Spinal cord (tissue), 10 donors: ENCODE results near the gene UBXN7. TPM values are rescaled to one million over a fixed set of nuclear protein-coding genes. Genes with fewer than 3 reads are reported as not detected.
"Not testable (repeated sequence)": the region's sequence is repeated elsewhere in the genome, so short reads cannot be mapped to it uniquely, and the experiment has no call there.

Experiments used
- DNase-seq, 6 donors: peaks; one replicate each; pipeline versions ENCODE4 v3.0.0 to v3.0.0-alpha.2; 2013 to 2015; ENCODE audit warnings: low spot score in 6 of 6, low read depth in 4 of 6
- H3K27ac ChIP-seq: one replicate; pipeline ENCODE4 v1.5.1; 2013; ENCODE audit warnings: low read depth, low read length, control low read depth
- H3K27me3 ChIP-seq: one replicate; pipeline ENCODE4 v1.6.1; 2013; ENCODE audit warnings: low read length; ENCODE audit not compliant: control insufficient read depth, insufficient read depth
- H3K36me3 ChIP-seq: one replicate; pipeline ENCODE4 v1.6.1; 2013; ENCODE audit warnings: low read length; ENCODE audit not compliant: control insufficient read depth, insufficient read depth
- H3K4me1 ChIP-seq: one replicate; pipeline ENCODE4 v1.6.1; 2013; ENCODE audit warnings: low read length; ENCODE audit not compliant: control insufficient read depth, insufficient read depth
- H3K4me3 ChIP-seq: one replicate; pipeline ENCODE4 v1.5.1; 2013; ENCODE audit warnings: low read depth, low read length, control low read depth
- H3K9me3 ChIP-seq: one replicate; pipeline ENCODE4 v1.6.1; 2013; ENCODE audit warnings: low read length; ENCODE audit not compliant: control insufficient read depth, insufficient read depth
- WGBS: methylation state at CpG from one replicate; pipeline ENCODE4 v1.1.5; 2013; ENCODE audit warnings: missing lambda C conversion rate; ENCODE audit not compliant: insufficient coverage; 5-methylcytosine and 5-hydroxymethylcytosine counted together
- long read RNA-seq, 4 donors: transcript quantifications; one replicate each; lab custom pipeline, GENCODE V29; 2026
- polyA plus RNA-seq, 2 donors: library from polyadenylated mRNA; unstranded; fragments of 120-200 nt; gene quantifications; one replicate each; pipeline ENCODE4 v1.2.1, GENCODE V29; 2013; ENCODE audit not compliant: insufficient read length in 2 of 2
- total RNA-seq, 2 donors: library from RNA; depleted of rRNA in 1 of 2; stranded (reverse); fragments of 120-200 nt in 1 of 2; fragments of >200 nt in 1 of 2; gene quantifications; one replicate each; pipeline versions ENCODE4 v1.2.3 to v1.2.4, GENCODE V29; 2013 to 2014
- donor health status: healthy.

UBXN7 gene, protein sequence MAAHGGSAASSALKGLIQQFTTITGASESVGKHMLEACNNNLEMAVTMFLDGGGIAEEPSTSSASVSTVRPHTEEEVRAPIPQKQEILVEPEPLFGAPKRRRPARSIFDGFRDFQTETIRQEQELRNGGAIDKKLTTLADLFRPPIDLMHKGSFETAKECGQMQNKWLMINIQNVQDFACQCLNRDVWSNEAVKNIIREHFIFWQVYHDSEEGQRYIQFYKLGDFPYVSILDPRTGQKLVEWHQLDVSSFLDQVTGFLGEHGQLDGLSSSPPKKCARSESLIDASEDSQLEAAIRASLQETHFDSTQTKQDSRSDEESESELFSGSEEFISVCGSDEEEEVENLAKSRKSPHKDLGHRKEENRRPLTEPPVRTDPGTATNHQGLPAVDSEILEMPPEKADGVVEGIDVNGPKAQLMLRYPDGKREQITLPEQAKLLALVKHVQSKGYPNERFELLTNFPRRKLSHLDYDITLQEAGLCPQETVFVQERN
- total RNA-seq (10 to 100 TPM; 25.0 to 43.4 TPM), polyA plus RNA-seq (10 to 100 TPM; 21.8 to 28.2 TPM)
- long read RNA-seq, donor 1, full-length matches to known transcripts: 8 of 8 reads
- long read RNA-seq, donor 1, partial matches to known transcripts: 0 of 8 reads
- long read RNA-seq, donor 1, other reads (novel, unspliced or antisense): 0 of 8 reads
- long read RNA-seq, donor 2, full-length matches to known transcripts: 3 of 3 reads
- long read RNA-seq, donor 2, partial matches to known transcripts: 0 of 3 reads
- long read RNA-seq, donor 2, other reads (novel, unspliced or antisense): 0 of 3 reads
- long read RNA-seq, donor 3, full-length matches to known transcripts: 1 of 1 reads
- long read RNA-seq, donor 3, partial matches to known transcripts: 0 of 1 reads
- long read RNA-seq, donor 3, other reads (novel, unspliced or antisense): 0 of 1 reads
- long read RNA-seq, donor 4, full-length matches to known transcripts: 8 of 8 reads
- long read RNA-seq, donor 4, partial matches to known transcripts: 0 of 8 reads
- long read RNA-seq, donor 4, other reads (novel, unspliced or antisense): 0 of 8 reads

DNA sequence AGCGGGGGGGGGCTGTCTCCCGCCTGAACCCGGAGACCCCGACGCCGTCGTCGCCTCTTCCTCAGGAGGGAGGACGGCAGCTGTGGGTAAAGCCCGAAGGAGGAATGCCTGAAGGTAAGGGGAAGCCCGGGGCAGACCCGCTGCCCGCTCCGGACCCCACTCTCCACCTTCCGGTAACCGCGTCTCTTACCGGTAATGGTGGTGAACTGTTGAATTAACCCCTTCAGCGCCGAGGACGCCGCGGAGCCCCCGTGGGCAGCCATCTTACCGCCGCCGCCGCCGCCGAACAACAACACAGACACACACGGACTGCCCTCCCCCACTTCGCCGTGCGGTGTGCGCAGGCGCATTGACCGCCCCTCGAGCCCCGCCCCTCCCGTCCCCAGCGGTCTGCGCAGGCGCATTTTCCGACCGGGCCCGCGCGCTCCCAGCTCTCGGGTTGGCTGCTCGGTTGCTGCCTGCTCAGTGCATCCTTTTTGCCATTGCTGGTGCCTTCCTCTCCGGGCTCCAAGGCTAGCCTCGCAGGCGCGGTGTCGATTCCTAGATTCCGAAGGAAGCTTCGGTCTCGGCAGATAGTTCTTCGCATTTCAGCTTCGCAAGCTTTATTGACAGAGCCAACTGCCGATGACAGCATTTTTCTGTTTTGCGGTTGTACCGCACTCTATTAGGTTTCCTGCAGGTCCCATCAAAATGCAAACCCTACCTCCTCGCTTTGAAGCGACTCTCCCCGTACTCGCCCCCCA, at the start of gene UBXN7:
Gene UBXN7 (minus strand): TSS at position 291 of the 743 bp plus-strand sequence. CDS start 28 bp downstream, at position 263.
- WGBS: 0% methylated on average over 67 of the region's 67 CpGs
- no peaks in the 10 kb centered on the region for H3K9me3 ChIP-seq
- H3K27me3 ChIP-seq: no peaks in the 10 kb centered on the region
- peaks cover 11% of the 10 kb centered on the region for H3K4me1 ChIP-seq
- peak within 1 kb of the TSS; percentile 86 for H3K27ac ChIP-seq
- DNase-seq: peak; percentile 92 to 99 (median 94)
- peak within 1 kb of the TSS; percentile 99 for H3K4me3 ChIP-seq
- peaks cover 7% of the 10 kb centered on the region for H3K36me3 ChIP-seq

DNA sequence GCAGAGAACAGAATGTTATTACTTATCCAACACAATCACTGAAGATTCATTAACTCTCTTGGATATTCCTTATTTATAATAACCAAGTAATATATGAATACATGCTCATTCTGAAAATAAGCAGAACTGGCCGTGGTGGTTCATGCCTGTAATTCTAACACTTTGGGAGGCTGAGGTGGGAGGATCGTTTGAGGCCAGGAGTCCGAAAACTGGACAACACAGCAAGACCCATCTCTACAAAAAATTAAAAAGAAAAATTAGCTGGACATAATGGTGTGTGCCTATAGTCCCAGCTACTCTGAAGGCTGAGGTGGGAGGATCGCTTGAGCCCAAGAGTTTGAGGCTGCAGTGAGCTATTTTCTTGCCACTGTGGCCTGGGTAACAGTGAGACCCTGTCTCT, 45.5 kb upstream of the UBXN7 start:
- no peaks in the 10 kb centered on the region for H3K4me1 ChIP-seq
- 100% methylated on average over 1 of the region's 4 CpGs for WGBS
- peaks cover 48% of the 10 kb centered on the region for H3K36me3 ChIP-seq
- no peak overlapping the region for H3K4me3 ChIP-seq
- H3K27ac ChIP-seq: no peak overlapping the region
- no peak for DNase-seq
- no peaks in the 10 kb centered on the region for H3K27me3 ChIP-seq
- no peaks in the 10 kb centered on the region for H3K9me3 ChIP-seq

DNA sequence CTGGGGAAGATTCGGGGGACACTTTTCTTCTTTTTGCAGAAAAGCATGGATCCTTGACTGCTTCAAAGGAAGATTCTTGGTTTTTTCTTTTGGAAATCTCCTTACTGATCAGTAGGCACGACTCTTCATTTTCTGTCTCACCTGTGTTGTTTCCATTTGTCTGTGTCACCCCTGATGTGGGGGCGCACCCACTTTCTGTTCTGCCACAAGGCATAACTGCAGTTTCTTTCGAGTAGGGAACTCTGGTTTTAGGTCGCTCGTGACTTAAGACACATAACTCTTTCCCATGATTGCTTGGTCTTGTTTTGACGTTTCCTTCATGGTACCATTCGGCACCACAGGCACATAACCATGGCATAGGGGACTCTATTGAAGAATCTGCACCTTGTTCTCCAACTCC, 40.1 kb upstream of the UBXN7 start:
- H3K4me3 ChIP-seq: no peak overlapping the region
- H3K27me3 ChIP-seq: no peaks in the 10 kb centered on the region
- no peak overlapping the region for H3K27ac ChIP-seq
- no peaks in the 10 kb centered on the region for H3K4me1 ChIP-seq
- H3K36me3 ChIP-seq: peaks cover 22% of the 10 kb centered on the region
- no peak for DNase-seq
- 98% methylated on average over 8 of the region's 8 CpGs for WGBS
- H3K9me3 ChIP-seq: no peaks in the 10 kb centered on the region

DNA sequence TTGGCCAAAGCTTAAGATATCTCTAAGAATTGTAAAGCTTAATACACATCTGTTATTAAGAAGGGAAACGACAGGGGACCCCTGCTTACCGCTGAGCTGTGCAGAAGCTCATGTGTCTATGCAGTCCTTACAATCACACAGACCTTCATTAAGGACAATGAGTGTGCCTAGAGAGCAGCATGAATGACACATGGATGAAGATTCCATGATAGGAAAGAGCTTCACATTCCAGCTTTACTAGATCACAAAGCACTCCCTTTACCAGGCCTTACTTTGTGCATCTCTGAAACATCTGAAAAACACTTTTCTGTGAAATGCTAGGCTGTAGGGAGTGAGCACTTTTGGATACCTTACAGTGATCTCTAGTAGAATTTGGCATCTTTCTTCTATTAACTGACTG, 39.3 kb upstream of the UBXN7 start:
- Histone ChIP-seq H3K9me3 (no peaks in the 10 kb centered on the region), H3K27me3 (no peaks in the 10 kb centered on the region), H3K36me3 (peaks cover 24% of the 10 kb centered on the region), H3K27ac (no peak overlapping the region), H3K4me1 (no peaks in the 10 kb centered on the region), H3K4me3 (no peak overlapping the region)
- no CpG with 5 or more reads among the region's 2 CpGs for WGBS
- no peak for DNase-seq

DNA sequence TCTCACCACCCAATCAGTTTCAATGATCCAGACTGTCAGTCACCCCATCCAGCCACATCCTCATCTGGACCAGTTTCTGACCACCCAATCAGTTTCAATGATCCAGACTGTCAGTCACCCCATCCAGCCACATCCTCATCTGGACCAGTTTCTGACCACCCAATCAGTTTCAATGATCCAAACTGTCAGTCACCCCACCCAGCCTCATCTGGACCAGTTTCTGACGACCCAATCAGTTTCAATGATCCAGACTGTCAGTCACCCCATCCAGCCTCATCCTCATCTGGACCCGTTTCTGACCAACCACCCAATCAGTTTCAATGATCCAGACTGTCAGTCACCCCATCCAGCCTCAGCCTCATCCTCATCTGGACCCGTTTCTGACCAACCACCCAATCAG, 38.0 kb upstream of the UBXN7 start:
- not testable (repeated sequence) for H3K4me1 ChIP-seq, H3K4me3 ChIP-seq, H3K9me3 ChIP-seq, DNase-seq, H3K27me3 ChIP-seq, H3K27ac ChIP-seq
- H3K36me3 ChIP-seq: peaks cover 23% of the 10 kb centered on the region
- 90% methylated on average over 3 of the region's 3 CpGs for WGBS

DNA sequence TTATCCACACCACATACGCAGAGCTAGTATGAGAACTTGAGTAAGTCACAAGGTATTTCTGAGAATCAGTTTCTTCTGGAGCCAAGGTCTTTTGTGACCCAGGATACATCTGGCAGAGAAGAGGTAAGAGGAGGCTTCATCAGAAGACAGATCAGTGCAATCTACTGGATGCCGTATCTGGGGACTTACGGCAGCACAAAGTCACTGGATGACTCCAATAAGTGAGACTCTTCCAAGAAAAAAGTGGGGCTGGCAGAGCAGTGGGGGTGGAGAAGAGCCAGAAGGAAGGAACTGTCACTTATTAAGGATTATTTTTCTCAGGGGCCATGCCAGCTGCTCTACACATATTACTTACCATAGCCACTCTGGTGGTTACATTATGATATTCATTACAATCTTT, 31.6 kb upstream of the UBXN7 start:
- Histone ChIP-seq H3K4me1 (no peaks in the 10 kb centered on the region), H3K4me3 (no peak overlapping the region), H3K27me3 (no peaks in the 10 kb centered on the region), H3K9me3 (no peaks in the 10 kb centered on the region), H3K36me3 (peaks cover 8% of the 10 kb centered on the region), H3K27ac (no peak overlapping the region)
- 95% methylated on average over 2 of the region's 3 CpGs for WGBS
- DNase-seq: no peak

DNA sequence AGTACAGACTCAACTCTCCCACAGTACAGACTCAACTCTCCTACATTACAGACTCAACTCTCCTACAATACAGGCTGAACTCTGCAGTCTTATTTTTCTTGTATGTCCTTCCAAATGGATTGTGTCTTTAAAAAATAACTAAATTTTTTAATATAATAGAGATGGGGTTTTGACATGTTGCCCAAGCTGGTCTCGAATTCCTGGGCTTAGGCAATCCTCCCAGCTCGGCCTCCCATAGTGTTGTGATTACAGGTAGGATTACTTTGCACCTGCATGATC, 31.2 kb upstream of the UBXN7 start:
- Histone ChIP-seq H3K27ac (no peak overlapping the region), H3K36me3 (peaks cover 8% of the 10 kb centered on the region), H3K9me3 (no peaks in the 10 kb centered on the region), H3K27me3 (no peaks in the 10 kb centered on the region), H3K4me1 (no peaks in the 10 kb centered on the region), H3K4me3 (no peak overlapping the region)
- no CpG with 5 or more reads among the region's 2 CpGs for WGBS
- DNase-seq: no peak

DNA sequence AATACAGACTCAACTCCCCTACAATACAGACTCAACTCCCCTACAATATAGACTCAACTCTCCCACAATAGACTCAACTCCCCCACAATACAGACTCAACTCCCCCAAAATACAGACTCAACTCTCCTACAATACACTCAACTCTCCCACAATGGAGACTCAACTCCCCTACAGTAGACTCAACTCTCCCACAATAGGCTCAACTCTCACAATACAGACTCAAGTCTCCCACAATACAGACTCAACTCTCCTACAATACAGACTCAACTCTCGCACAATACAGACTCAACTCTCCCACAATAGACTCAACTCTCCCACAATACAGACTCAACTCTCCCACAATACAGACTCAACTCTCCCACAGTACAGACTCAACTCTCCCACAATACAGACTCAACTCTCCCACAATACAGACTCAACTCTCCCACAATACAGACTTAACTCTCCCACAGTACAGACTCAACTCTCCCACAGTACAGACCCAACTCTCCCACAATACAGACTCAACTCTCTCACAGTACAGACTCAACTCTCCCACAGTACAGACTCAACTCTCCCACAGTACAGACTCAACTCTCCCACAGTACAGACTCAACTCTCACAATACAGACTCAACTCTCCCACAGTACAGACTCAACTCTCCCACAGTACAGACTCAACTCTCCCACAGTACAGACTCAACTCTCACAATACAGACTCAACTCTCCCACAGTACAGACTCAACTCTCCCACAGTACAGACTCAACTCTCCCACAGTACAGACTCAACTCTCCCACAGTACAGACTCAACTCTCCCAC, 30.7 kb upstream of the UBXN7 start:
- 100% methylated on average over 1 of the region's 1 CpG for WGBS
- H3K27ac ChIP-seq: not testable (repeated sequence)

DNA sequence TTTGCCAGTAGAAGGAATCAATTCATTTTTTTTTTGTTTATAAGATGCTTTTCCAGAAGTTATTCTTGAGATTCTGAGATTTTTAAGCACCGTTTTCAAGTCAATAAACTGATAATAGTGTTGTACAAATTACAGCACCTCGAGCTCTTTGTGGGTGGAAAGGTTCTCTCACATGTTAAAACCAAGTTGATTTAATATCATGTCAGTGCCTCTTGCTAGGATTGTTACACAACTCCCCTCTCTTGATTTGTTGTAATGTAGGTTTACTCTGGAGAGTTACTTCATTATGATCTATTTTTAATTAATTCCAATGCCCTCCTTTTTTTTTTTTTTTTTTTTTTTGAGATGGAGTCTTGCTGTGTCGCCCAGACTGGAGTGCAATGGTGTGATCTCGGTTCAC, 25.8 kb upstream of the UBXN7 start:
- no peaks in the 10 kb centered on the region for H3K27me3 ChIP-seq
- no peaks in the 10 kb centered on the region for H3K9me3 ChIP-seq
- WGBS: no CpG with 5 or more reads among the region's 4 CpGs
- no peak for DNase-seq
- H3K4me1 ChIP-seq: no peaks in the 10 kb centered on the region
- H3K36me3 ChIP-seq: peaks cover 8% of the 10 kb centered on the region
- H3K27ac ChIP-seq: no peak overlapping the region
- H3K4me3 ChIP-seq: no peak overlapping the region

More for the DNA sequence above, 30.7 kb upstream of the UBXN7 start:
- DNase-seq, H3K9me3 ChIP-seq, H3K27me3 ChIP-seq, H3K4me1 ChIP-seq, H3K36me3 ChIP-seq, H3K4me3 ChIP-seq: not testable (repeated sequence)
